Gastrocnemius medialis (tissue), 4 donors: Measurements from ENCODE around the gene COL27A1. TPM values are rescaled to one million over a fixed set of nuclear protein-coding genes. Genes with fewer than 3 reads are reported as not detected.

Experiments used
- ATAC-seq, 2 donors: fragments of 150-250 bp; one replicate each; pipeline ENCODE4 v1.9.1; 2016
- DNase-seq, 2 donors: peaks; one replicate each; pipeline ENCODE4 v3.0.0-alpha.2; 2019
- H3K27ac ChIP-seq, 4 donors: fragments of 200-600 bp; sonication (generic); 1 replicate in 1 of 4; 2 replicates in 3 of 4; pipeline ENCODE4 v1.5.1; 2016 to 2018; ENCODE audit warnings: mild to moderate bottlenecking in 2 of 4, moderate library complexity in 1 of 4
- H3K27me3 ChIP-seq, 3 donors: fragments of 200-600 bp; sonication (generic) in 2 of 3; 1 replicate in 1 of 3; 2 replicates in 2 of 3; pipeline versions ENCODE4 v1.5.1 to v1.6.0; 2016 to 2019; ENCODE audit warnings: mild to moderate bottlenecking in 1 of 3, moderate library complexity in 1 of 3
- H3K36me3 ChIP-seq, 2 donors: fragments of 200-600 bp; sonication (generic) in 1 of 2; one replicate each; pipeline ENCODE4 v1.5.1; 2017 to 2018
- H3K4me1 ChIP-seq, 2 donors: fragments of 200-600 bp; sonication (generic) in 1 of 2; one replicate each; pipeline ENCODE4 v1.5.1; 2016 to 2017; ENCODE audit warnings: mild to moderate bottlenecking in 2 of 2
- H3K4me3 ChIP-seq, 4 donors: fragments of 200-600 bp; sonication (generic) in 3 of 4; 1 replicate in 1 of 4; 2 replicates in 3 of 4; pipeline ENCODE4 v1.5.1; 2016 to 2019; ENCODE audit warnings: mild to moderate bottlenecking in 2 of 4
- H3K9me3 ChIP-seq, 3 donors: fragments of 200-600 bp; sonication (generic) in 2 of 3; 1 replicate in 1 of 3; 2 replicates in 2 of 3; pipeline ENCODE4 v1.5.1; 2016 to 2019
- CTCF ChIP-seq, 5 experiments: fragments of 450-650 bp in 3 of 5; fragments of 200-600 bp in 2 of 5; sonication (generic) in 2 of 5; IDR thresholded peaks in 4 of 5; conservative IDR thresholded peaks in 1 of 5; 1 replicate in 4 of 5; 2 replicates in 1 of 5; pipeline ENCODE4 v1.5.1; 2016 to 2019; ENCODE audit warnings: antibody characterized with exemption in 5 of 5, mild to moderate bottlenecking in 3 of 5, moderate library complexity in 3 of 5
- POLR2A ChIP-seq, 2 donors: fragments of 450-650 bp; IDR thresholded peaks; one replicate each; pipeline ENCODE4 v1.6.1; 2017; ENCODE audit warnings: antibody characterized with exemption in 2 of 2, mild to moderate bottlenecking in 2 of 2, moderate library complexity in 2 of 2
- in situ Hi-C, 4 donors: fragments of 200-750 bp; cut with MboI; loops; one replicate each; pipeline versions ENCODE4 v1.15.0 to v1.8.0; 2017; ENCODE audit warnings: low sequenced_read_pairs in 4 of 4
- intact Hi-C: fragments of 100-400 bp; cut with DNase I; formaldehyde crosslinking; loops from one replicate; pipeline ENCODE4 v1.15.1; 2023; ENCODE audit warnings: low total_unique reads
- total RNA-seq, 4 donors: library from RNA; depleted of rRNA; stranded (reverse); fragments of >200 nt; gene quantifications; one replicate each; pipeline versions ENCODE4 v1.1.0 to v1.2.3, GENCODE V29; 2016

Gene COL27A1
- total RNA-seq, 4 donors from 2014 or later = 0.42 to 1.4 (median 0.95) TPM

- Histone ChIP-seq H3K27ac (no peak overlapping the region), H3K9me3 (no peaks in the 10 kb centered on the region), H3K4me3 (no peak overlapping the region), H3K36me3 (no peaks in the 10 kb centered on the region), H3K27me3 (no peaks in the 10 kb centered on the region), H3K4me1 (no peaks in the 10 kb centered on the region)
- intact Hi-C loops (no loop called here), in situ Hi-C loops (no loop called here)
- ATAC-seq (no peak), DNase-seq (no peak)
- TF ChIP-seq POLR2A (IDR thresholded peaks at IDR 0.05) (no peak), CTCF (IDR thresholded peaks at IDR 0.05 in 4 of 5, conservative IDR thresholded peaks at IDR 0.05 in 1 of 5) (no peak)
Observed at GRCh38 chr9:114341991-114342390, 186.7 kb downstream of the COL27A1 start.

DNA sequence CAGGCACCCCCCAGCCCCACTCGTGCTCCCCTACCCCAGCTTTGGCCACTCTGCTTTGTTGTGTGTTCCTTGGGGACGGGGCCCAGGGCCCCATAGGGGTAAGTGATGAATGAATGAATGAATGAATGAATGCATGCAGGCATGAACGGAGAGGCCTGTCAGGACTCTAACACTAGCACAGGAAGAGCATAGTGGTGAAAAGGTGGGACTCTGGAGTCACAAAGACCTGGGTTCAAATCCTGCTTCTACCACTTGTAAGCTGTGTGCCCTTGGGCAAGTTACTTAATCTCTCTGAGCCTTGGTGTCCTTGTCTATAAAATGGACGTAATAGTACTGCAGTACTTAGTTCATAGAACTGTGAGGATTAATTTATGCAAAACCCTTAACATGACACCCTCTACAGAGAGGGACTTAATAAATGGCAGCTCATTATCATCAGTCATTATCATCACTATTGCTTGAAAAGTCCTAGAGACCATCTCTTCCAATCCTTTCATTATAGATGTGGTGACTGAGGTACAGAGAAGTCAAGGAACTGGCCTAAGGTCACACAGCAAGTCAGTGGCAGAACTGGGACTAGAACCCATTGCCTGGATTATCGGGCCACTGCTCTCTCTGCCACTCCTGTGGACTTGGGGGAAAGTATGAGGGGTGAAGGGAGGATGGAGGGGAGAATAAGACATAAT, 187.6 kb downstream of the COL27A1 start:
- Histone ChIP-seq H3K27me3 (no peaks in the 10 kb centered on the region), H3K27ac (no peak overlapping the region), H3K9me3 (no peaks in the 10 kb centered on the region), H3K4me1 (no peaks in the 10 kb centered on the region), H3K4me3 (no peak overlapping the region), H3K36me3 (peaks cover 0 to 6% of the 10 kb centered on the region in 2 donors)
- ATAC-seq = no peak
- intact Hi-C loops (no loop called here), in situ Hi-C loops (no loop called here)
- DNase-seq = no peak
- TF ChIP-seq CTCF (IDR thresholded peaks at IDR 0.05 in 4 of 5, conservative IDR thresholded peaks at IDR 0.05 in 1 of 5) = no peak
- TF ChIP-seq POLR2A (IDR thresholded peaks at IDR 0.05) = no peak

DNA sequence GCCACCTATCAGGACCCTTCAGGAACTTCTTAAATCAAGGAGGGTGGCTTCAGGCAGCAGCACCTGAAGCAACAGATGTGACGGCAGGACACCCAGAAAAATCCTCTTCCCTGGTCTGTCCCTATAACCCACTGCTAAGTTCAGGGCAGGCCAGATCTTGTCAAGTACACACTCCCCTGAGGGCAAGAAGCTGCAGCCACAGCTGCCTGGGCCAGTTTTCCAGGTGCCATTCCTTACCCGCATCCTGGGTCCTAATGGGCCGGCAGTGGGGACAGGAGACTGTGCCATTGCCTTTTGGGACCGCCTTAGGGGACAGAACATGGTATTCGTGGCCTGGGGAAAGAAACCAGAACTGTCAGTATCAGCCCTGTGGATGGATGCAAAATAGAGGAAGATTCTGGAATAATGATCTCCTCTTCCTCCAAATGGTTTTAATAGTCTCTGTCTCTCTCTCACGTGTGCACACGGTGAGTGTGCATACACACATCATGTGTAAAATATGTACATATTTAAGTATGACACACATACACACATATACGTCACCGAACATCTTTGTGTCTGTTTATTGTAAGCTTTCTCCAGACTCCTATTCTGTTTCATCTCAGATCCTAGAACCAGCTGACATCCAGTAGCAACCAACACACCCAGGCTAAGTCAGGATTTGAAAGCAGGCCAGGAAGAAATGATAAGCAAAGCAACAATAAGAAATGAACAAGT, 188.3 kb downstream of the COL27A1 start:
- ATAC-seq (no peak), DNase-seq (no peak)
- Histone ChIP-seq H3K4me1 (no peaks in the 10 kb centered on the region), H3K27ac (no peak overlapping the region), H3K36me3 (peaks cover 0 to 6% of the 10 kb centered on the region in 2 donors), H3K9me3 (no peaks in the 10 kb centered on the region), H3K4me3 (no peak overlapping the region), H3K27me3 (no peaks in the 10 kb centered on the region)
- TF ChIP-seq POLR2A (IDR thresholded peaks at IDR 0.05) = no peak
- no peak for TF ChIP-seq CTCF (IDR thresholded peaks at IDR 0.05 in 4 of 5, conservative IDR thresholded peaks at IDR 0.05 in 1 of 5)
- intact Hi-C loops = no loop called here
- in situ Hi-C loops = no loop called here

DNA sequence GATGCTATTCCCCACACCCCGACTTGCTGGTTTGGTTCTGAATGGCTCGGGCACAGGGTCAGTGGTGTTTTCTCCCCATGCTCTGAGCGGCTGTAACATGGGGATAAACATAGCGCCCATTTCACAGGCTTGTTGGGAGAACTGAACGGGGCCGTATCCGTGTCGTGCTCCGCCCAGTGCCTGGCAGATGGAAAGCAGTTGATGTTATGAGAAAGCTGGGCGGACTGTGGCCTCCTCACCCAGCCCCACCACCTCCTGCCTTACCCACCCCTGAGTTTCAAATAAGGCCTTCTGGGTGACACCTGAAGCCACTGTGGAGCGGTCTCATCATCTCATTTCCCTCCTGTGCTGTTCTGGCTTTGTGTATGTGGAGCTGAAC, 188.8 kb downstream of the COL27A1 start:
- H3K27ac ChIP-seq = no peak overlapping the region
- no peaks in the 10 kb centered on the region for H3K4me1 ChIP-seq
- H3K9me3 ChIP-seq = no peaks in the 10 kb centered on the region
- TF ChIP-seq CTCF (IDR thresholded peaks at IDR 0.05 in 4 of 5, conservative IDR thresholded peaks at IDR 0.05 in 1 of 5) (no peak), POLR2A (IDR thresholded peaks at IDR 0.05) (no peak)
- in situ Hi-C loops (no loop called here), intact Hi-C loops (no loop called here)
- no peaks in the 10 kb centered on the region for H3K27me3 ChIP-seq
- DNase-seq (no peak), ATAC-seq (no peak)
- peaks cover 0 to 6% of the 10 kb centered on the region in 2 donors for H3K36me3 ChIP-seq
- H3K4me3 ChIP-seq = no peak overlapping the region
